Sigmoid colon (tissue), 7 donors: Measurements from ENCODE around the gene OR52H1. TPM values are rescaled to one million over a fixed set of nuclear protein-coding genes. Genes with fewer than 3 reads are reported as not detected.

Experiments used
- DNase-seq: peaks from one replicate; pipeline ENCODE4 v3.0.0-alpha.2; 2019
- H3K27ac ChIP-seq, 4 donors: fragments of 200-600 bp; sonication (generic); one replicate each; pipeline ENCODE4 v1.5.1; 2016 to 2019; ENCODE audit warnings: mild to moderate bottlenecking in 1 of 4
- H3K27me3 ChIP-seq, 3 donors: fragments of 200-600 bp; sonication (generic); one replicate each; pipeline ENCODE4 v1.5.1; 2019; ENCODE audit warnings: mild to moderate bottlenecking in 1 of 3
- H3K36me3 ChIP-seq, 4 donors: fragments of 200-600 bp; sonication (generic); one replicate each; pipeline ENCODE4 v1.5.1; 2016 to 2019
- H3K4me1 ChIP-seq, 4 donors: fragments of 200-600 bp; sonication (generic); one replicate each; pipeline ENCODE4 v1.5.1; 2017 to 2019
- H3K4me3 ChIP-seq, 4 donors: fragments of 200-600 bp; sonication (generic); one replicate each; pipeline ENCODE4 v1.5.1; 2017 to 2019; ENCODE audit warnings: mild to moderate bottlenecking in 2 of 4, moderate library complexity in 1 of 4
- H3K9me3 ChIP-seq, 4 donors: fragments of 200-600 bp in 3 of 4; sonication (generic) in 3 of 4; one replicate each; pipeline versions ENCODE4 v1.5.1 to v1.6.1; 2013 to 2019
- CTCF ChIP-seq, 4 experiments: fragments of 450-650 bp in 3 of 4; fragments of 200-600 bp in 1 of 4; IDR thresholded peaks; one replicate each; pipeline ENCODE4 v1.5.1; 2016 to 2019; ENCODE audit warnings: antibody characterized with exemption in 4 of 4, mild to moderate bottlenecking in 3 of 4, moderate library complexity in 2 of 4
- EP300 ChIP-seq, 4 donors: sonication (generic); formaldehyde crosslinking; IDR thresholded peaks; one replicate each; pipeline ENCODE4 v1.6.1; 2017; ENCODE audit warnings: antibody characterized with exemption in 4 of 4
- POLR2A ChIP-seq, 2 donors: fragments of 450-650 bp; IDR thresholded peaks; one replicate each; pipeline ENCODE4 v1.6.1; 2016; ENCODE audit warnings: antibody characterized with exemption in 2 of 2, mild to moderate bottlenecking in 2 of 2, moderate library complexity in 2 of 2
- POLR2AphosphoS5 ChIP-seq, 4 donors: sonication (generic); formaldehyde crosslinking; IDR thresholded peaks; one replicate each; pipeline ENCODE4 v1.6.1; 2017; ENCODE audit warnings: antibody characterized with exemption in 4 of 4
- WGBS, 2 donors: extraction: QIAGEN DNeasy Blood & Tissue Kit; methylation state at CpG; one replicate each; pipeline ENCODE4 v1.1.7; 2013; 5-methylcytosine and 5-hydroxymethylcytosine counted together
- intact Hi-C: fragments of 100-400 bp; cut with DNase I; formaldehyde crosslinking; loops from one replicate; pipeline ENCODE4 v1.15.1; 2023
- polyA plus RNA-seq, 3 donors: library from polyadenylated mRNA; stranded (reverse); fragments of 200-250 nt; gene quantifications; one replicate each; pipeline ENCODE4 v1.2.3, GENCODE V29; 2013
- total RNA-seq, 4 donors: library from RNA; depleted of rRNA; stranded (reverse); fragments of >200 nt; gene quantifications; one replicate each; pipeline ENCODE4 v1.1.0, GENCODE V29; 2016
- donor health status: healthy with polysubstance abuse.
- donor health status: Bipolar disorder and iron deficiency.
- donor health status: healthy.

OR52H1 gene
- total and polyA plus RNA-seq, 7 donors: 0.09 to 3.0 (median 1.6) TPM; not detected in 3

- TF ChIP-seq POLR2A (IDR thresholded peaks at IDR 0.05) (no peak), POLR2AphosphoS5 (IDR thresholded peaks at IDR 0.05) (no peak), CTCF (IDR thresholded peaks at IDR 0.05) (no peak), EP300 (IDR thresholded peaks at IDR 0.05) (no peak)
- Histone ChIP-seq H3K36me3 (no peaks in the 10 kb centered on the region), H3K9me3 (no peaks in the 10 kb centered on the region), H3K27me3 (no peaks in the 10 kb centered on the region), H3K27ac (no peak overlapping the region), H3K4me1 (no peaks in the 10 kb centered on the region), H3K4me3 (no peak overlapping the region)
- intact Hi-C loops: no loop called here
- no peak for DNase-seq
Measured at GRCh38 chr11:5514841-5515240, 33.5 kb downstream of the OR52H1 start.

- Histone ChIP-seq H3K27ac (no peak within 1 kb of the TSS), H3K4me1 (no peaks in the 10 kb centered on the region), H3K27me3 (no peaks in the 10 kb centered on the region), H3K36me3 (no peaks in the 10 kb centered on the region), H3K4me3 (no peak within 1 kb of the TSS), H3K9me3 (no peaks in the 10 kb centered on the region)
- DNase-seq: no peak
- intact Hi-C loops: no loop called here
- TF ChIP-seq EP300 (IDR thresholded peaks at IDR 0.05): no peak
- no peak for TF ChIP-seq POLR2A (IDR thresholded peaks at IDR 0.05)
- WGBS, 2 donors: 79 to 84% methylated on average over 4 of the region's 4 CpGs
Measured at GRCh38 chr11:5509803-5510202, 38.5 kb downstream of the OR52H1 start, which contains the start of gene UBQLN3. Gene UBQLN3 (minus strand): TSS chr11:5509957. CDS start chr11:5509558, 399 bp downstream.

- Histone ChIP-seq H3K4me3 (no peak overlapping the region), H3K27ac (no peak overlapping the region), H3K36me3 (no peaks in the 10 kb centered on the region), H3K4me1 (no peaks in the 10 kb centered on the region), H3K27me3 (no peaks in the 10 kb centered on the region), H3K9me3 (no peaks in the 10 kb centered on the region)
- 90 to 95% methylated on average over 8 of the region's 8 CpGs for WGBS, 2 donors
- intact Hi-C loops: no loop called here
- no peak for DNase-seq
- TF ChIP-seq CTCF (IDR thresholded peaks at IDR 0.05) (no peak), POLR2AphosphoS5 (IDR thresholded peaks at IDR 0.05) (no peak), POLR2A (IDR thresholded peaks at IDR 0.05) (no peak), EP300 (IDR thresholded peaks at IDR 0.05) (no peak)
Measured at GRCh38 chr11:5508605-5509004, 39.7 kb downstream of the OR52H1 start.

DNA sequence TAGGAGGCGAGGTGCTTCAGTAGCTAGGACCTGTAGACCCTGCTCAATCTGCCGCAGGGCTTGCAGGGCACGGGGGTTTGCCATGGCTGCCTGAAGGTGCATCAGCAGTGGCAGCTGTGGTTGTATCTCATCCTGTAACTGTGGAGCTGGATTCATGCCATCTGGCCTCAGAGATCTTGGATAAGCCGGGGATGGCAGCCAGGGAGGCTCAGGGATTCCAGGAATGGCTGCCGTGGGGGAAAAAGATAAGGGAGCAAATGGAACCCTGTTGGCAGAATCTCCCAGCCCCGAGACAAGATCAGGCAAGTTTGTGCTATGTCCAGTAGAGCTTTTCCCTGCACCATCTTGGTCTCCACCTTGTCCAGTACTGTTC is 40.4 kb downstream of the OR52H1 start:
- DNase-seq: no peak
- TF ChIP-seq POLR2A (IDR thresholded peaks at IDR 0.05): no peak
- TF ChIP-seq CTCF (IDR thresholded peaks at IDR 0.05): no peak
- no peak for TF ChIP-seq EP300 (IDR thresholded peaks at IDR 0.05)
- no peak for TF ChIP-seq POLR2AphosphoS5 (IDR thresholded peaks at IDR 0.05)
- H3K4me1 ChIP-seq: no peaks in the 10 kb centered on the region
- 80 to 88% methylated on average over 6 of the region's 6 CpGs for WGBS, 2 donors
- no peaks in the 10 kb centered on the region for H3K27me3 ChIP-seq
- no peak overlapping the region for H3K4me3 ChIP-seq
- no peak overlapping the region for H3K27ac ChIP-seq
- H3K36me3 ChIP-seq: no peaks in the 10 kb centered on the region
- intact Hi-C loops: no loop called here
- no peaks in the 10 kb centered on the region for H3K9me3 ChIP-seq

- DNase-seq: no peak
- H3K27ac ChIP-seq: no peak overlapping the region
- 82 to 90% methylated on average over 9 of the region's 9 CpGs for WGBS, 2 donors
- no peaks in the 10 kb centered on the region for H3K9me3 ChIP-seq
- intact Hi-C loops: no loop called here
- no peaks in the 10 kb centered on the region for H3K4me1 ChIP-seq
- TF ChIP-seq EP300 (IDR thresholded peaks at IDR 0.05) (no peak), POLR2A (IDR thresholded peaks at IDR 0.05) (no peak)
- no peaks in the 10 kb centered on the region for H3K36me3 ChIP-seq
- no peak overlapping the region for H3K4me3 ChIP-seq
- H3K27me3 ChIP-seq: no peaks in the 10 kb centered on the region
Measured at GRCh38 chr11:5507177-5507932, 41.0 kb downstream of the OR52H1 start.
